DND-41 (cell line): Measurements from ENCODE around the gene FAM120A.

ENCODE experiments used
- EZH2 ChIP-seq: IDR thresholded peaks from 3 replicates; pipeline ENCODE4 v1.6.1; 2012; ENCODE audit warnings: borderline replicate concordance, low read depth, mild to moderate bottlenecking, moderate library complexity, low read length, inconsistent platforms; ENCODE audit not compliant: severe bottlenecking
- TF ChIP-seq, protein P1 (sequence below): IDR thresholded peaks from 2 replicates; pipeline ENCODE4 v1.5.1; 2012; ENCODE audit warnings: borderline replicate concordance, low read length, moderate library complexity, mild to moderate bottlenecking; ENCODE audit not compliant: poor library complexity, severe bottlenecking; ENCODE audit errors: extremely low read depth

DNA sequence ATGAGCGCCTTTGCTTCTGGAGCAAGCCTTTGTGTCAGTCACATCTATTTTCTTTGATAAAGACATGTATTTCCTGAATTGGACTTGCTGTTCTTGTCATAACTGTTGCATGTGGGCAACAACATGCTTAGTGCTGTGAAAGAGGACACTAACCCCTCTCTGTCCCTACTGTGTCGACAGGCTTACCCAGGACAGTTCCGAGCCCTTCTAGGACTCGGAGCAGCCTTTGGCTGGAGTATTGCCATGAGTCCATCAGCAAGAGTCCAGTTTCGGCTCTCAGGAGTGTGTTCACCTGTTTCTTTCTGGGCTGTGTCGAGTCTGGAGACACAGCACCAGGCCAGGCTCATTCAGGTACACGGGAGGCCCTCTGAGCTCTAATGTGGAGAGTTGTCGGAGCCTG lies 88.8 kb downstream of the FAM120A start:
- TF ChIP-seq EZH2 = no peak
- TF ChIP-seq, protein P1, sequence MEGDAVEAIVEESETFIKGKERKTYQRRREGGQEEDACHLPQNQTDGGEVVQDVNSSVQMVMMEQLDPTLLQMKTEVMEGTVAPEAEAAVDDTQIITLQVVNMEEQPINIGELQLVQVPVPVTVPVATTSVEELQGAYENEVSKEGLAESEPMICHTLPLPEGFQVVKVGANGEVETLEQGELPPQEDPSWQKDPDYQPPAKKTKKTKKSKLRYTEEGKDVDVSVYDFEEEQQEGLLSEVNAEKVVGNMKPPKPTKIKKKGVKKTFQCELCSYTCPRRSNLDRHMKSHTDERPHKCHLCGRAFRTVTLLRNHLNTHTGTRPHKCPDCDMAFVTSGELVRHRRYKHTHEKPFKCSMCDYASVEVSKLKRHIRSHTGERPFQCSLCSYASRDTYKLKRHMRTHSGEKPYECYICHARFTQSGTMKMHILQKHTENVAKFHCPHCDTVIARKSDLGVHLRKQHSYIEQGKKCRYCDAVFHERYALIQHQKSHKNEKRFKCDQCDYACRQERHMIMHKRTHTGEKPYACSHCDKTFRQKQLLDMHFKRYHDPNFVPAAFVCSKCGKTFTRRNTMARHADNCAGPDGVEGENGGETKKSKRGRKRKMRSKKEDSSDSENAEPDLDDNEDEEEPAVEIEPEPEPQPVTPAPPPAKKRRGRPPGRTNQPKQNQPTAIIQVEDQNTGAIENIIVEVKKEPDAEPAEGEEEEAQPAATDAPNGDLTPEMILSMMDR = no peak
